Endothelial cell of umbilical vein (primary cell): Measurements from ENCODE around the gene UEVLD. TPM values are rescaled to one million over a fixed set of nuclear protein-coding genes. Genes with fewer than 3 reads are reported as not detected.

Experiments used
- BruUV-seq: library from RNA; stranded (reverse); fragments of 400-500 nt; replicated peaks from 2 replicates; lab custom pipeline; 2021; lab: Mats Ljungman, UMichigan
- CTCF ChIA-PET: fragments of 300-600, 350-600 bp; sonication (Branson Sonifier 250); formaldehyde crosslinking; loops from one replicate; lab custom pipeline; 2021; ENCODE audit warnings: antibody characterized with exemption, inconsistent platforms; lab: Charles Lee
- POLR2A ChIA-PET: fragments of 300-600, 350-600 bp; sonication (Branson Sonifier 250); formaldehyde crosslinking; loops from one replicate; lab custom pipeline; 2021; ENCODE audit warnings: antibody characterized with exemption, inconsistent platforms; lab: Charles Lee
- DNase-seq: peaks from one replicate; pipeline ENCODE4 v3.0.0-alpha.2; 2011; ENCODE audit warnings: low read depth, low spot score
- FAIRE-seq: peaks from 2 replicates; lab custom pipeline; 2011; peaks lifted over from hg19 to GRCh38; lab: Jason Lieb, UNC
- H2AFZ ChIP-seq: 2 replicates; pipeline ENCODE4 v1.6.0; 2012; ENCODE audit warnings: low read depth, low read length, control low read depth, inconsistent platforms
- H3K27ac ChIP-seq: 2 replicates; pipeline ENCODE4 v1.5.1; 2011; ENCODE audit warnings: low read depth, mild to moderate bottlenecking, control low read depth, low read length, moderate library complexity; ENCODE audit not compliant: insufficient read depth
- H3K27me3 ChIP-seq, 2 experiments: 2 replicates each; pipeline versions ENCODE4 v1.6.0 to v1.6.1; 2011; ENCODE audit warnings: low read length in 2 of 2, mixed read lengths in 1 of 2; ENCODE audit not compliant: control insufficient read depth in 2 of 2, insufficient read depth in 2 of 2
- H3K36me3 ChIP-seq, 2 experiments: 2 replicates in 1 of 2; 3 replicates in 1 of 2; pipeline ENCODE4 v1.5.1; 2011; ENCODE audit warnings: low read length in 2 of 2, mild to moderate bottlenecking in 1 of 2, moderate library complexity in 1 of 2; ENCODE audit not compliant: control insufficient read depth in 2 of 2, insufficient read depth in 2 of 2; ENCODE audit errors: extremely low read depth in 1 of 2
- H3K4me1 ChIP-seq: 3 replicates; pipeline ENCODE4 v1.5.1; 2011; ENCODE audit warnings: mild to moderate bottlenecking, low read length; ENCODE audit not compliant: control insufficient read depth, insufficient read depth; ENCODE audit errors: extremely low read depth
- H3K4me2 ChIP-seq: 2 replicates; pipeline ENCODE4 v1.6.1; 2011; ENCODE audit warnings: low read length, control low read depth, mixed read lengths; ENCODE audit not compliant: insufficient read depth
- H3K4me3 ChIP-seq, 3 experiments: fragments of 200-600 bp in 1 of 3; sonication (generic), shearing (Covaris generic) in 1 of 3; replicated peaks in 1 of 3; 2 replicates each; pipeline ENCODE4 v1.5.1; 2011 to 2016; ENCODE audit warnings: control low read depth in 3 of 3, low read length in 3 of 3, mild to moderate bottlenecking in 2 of 3, inconsistent platforms in 1 of 3, low read depth in 1 of 3, moderate library complexity in 1 of 3; ENCODE audit not compliant: insufficient read depth in 1 of 3
- H3K79me2 ChIP-seq: 2 replicates; pipeline ENCODE4 v1.6.0; 2012; ENCODE audit warnings: low read length, inconsistent platforms; ENCODE audit not compliant: control insufficient read depth, insufficient read depth
- H3K9ac ChIP-seq: replicated peaks from 2 replicates; pipeline ENCODE3; 2011; ENCODE audit warnings: low read length, control low read depth; ENCODE audit not compliant: insufficient read depth; ENCODE audit errors: extremely low read depth
- H3K9me1 ChIP-seq: replicated peaks from 3 replicates; pipeline ENCODE4 v1.6.0; 2011; ENCODE audit warnings: mild to moderate bottlenecking, low read length; ENCODE audit not compliant: control insufficient read depth, insufficient read depth; ENCODE audit errors: extremely low read depth
- H3K9me3 ChIP-seq: replicated peaks from 2 replicates; pipeline ENCODE4 v1.5.1; 2012; ENCODE audit warnings: low read length, inconsistent platforms; ENCODE audit not compliant: control insufficient read depth, insufficient read depth
- H4K20me1 ChIP-seq: replicated peaks from 2 replicates; pipeline ENCODE3; 2011; ENCODE audit warnings: mild to moderate bottlenecking, low read length; ENCODE audit not compliant: control insufficient read depth, insufficient read depth; ENCODE audit errors: extremely low read depth
- CTCF ChIP-seq, 2 donors: IDR thresholded peaks; 1 replicate in 1 of 2; 2 replicates in 1 of 2; pipeline ENCODE4 v1.5.1; 2011; ENCODE audit warnings: low read length in 2 of 2, mild to moderate bottlenecking in 2 of 2, moderate library complexity in 2 of 2, control low read depth in 1 of 2, inconsistent platforms in 1 of 2, low read depth in 1 of 2; ENCODE audit not compliant: insufficient read depth in 1 of 2; ENCODE audit errors: extremely low read depth in 1 of 2
- EZH2 ChIP-seq: IDR thresholded peaks from 2 replicates; pipeline ENCODE4 v1.6.1; 2012; ENCODE audit warnings: borderline replicate concordance, low read depth, mild to moderate bottlenecking, moderate library complexity, low read length, inconsistent platforms; ENCODE audit not compliant: severe bottlenecking
- FOS ChIP-seq: IDR thresholded peaks from 2 replicates; pipeline ENCODE4 v1.6.1; 2011; ENCODE audit warnings: mild to moderate bottlenecking, low read length, moderate library complexity, borderline replicate concordance; ENCODE audit not compliant: insufficient read depth
- GATA2 ChIP-seq: IDR thresholded peaks from 2 replicates; pipeline ENCODE4 v1.7.0; 2011; ENCODE audit warnings: low read depth, mild to moderate bottlenecking, moderate library complexity, mixed read lengths, low read length; ENCODE audit not compliant: insufficient read length, insufficient read depth
- JUN ChIP-seq: IDR thresholded peaks from 2 replicates; pipeline ENCODE4 v1.6.1; 2011; ENCODE audit warnings: borderline replicate concordance, low read depth; ENCODE audit not compliant: insufficient read length, insufficient read depth
- MAX ChIP-seq: IDR thresholded peaks from 2 replicates; pipeline ENCODE4 v1.6.1; 2011; ENCODE audit not compliant: insufficient read depth, insufficient read length
- MYC ChIP-seq: IDR thresholded peaks from one replicate; pipeline ENCODE4 v1.6.1; 2011; ENCODE audit warnings: mild to moderate bottlenecking, low read depth, low read length
- POLR2A ChIP-seq: IDR thresholded peaks from 2 replicates; pipeline ENCODE4 v1.6.1; 2012; ENCODE audit warnings: low read depth, mild to moderate bottlenecking, control low read depth, low read length
- POLR2AphosphoS5 ChIP-seq: IDR thresholded peaks from 2 replicates; pipeline ENCODE4 v1.6.1; 2012; ENCODE audit warnings: low read depth, mild to moderate bottlenecking, control low read depth, low read length, moderate library complexity; ENCODE audit not compliant: insufficient read depth
- dilution Hi-C: fragments of 300-500 bp; cut with MboI; formaldehyde crosslinking; loops from one replicate; pipeline ENCODE4 v1.15.0; 2019; ENCODE audit warnings: low sequenced_read_pairs; ENCODE audit not compliant: extremely low pct_ligation_motif_present
- intact Hi-C: fragments of 100-400 bp; cut with micrococcal nuclease; formaldehyde crosslinking; loops from one replicate; pipeline ENCODE4 v1.10.0; 2022
- polyA plus RNA-seq, 4 experiments: library from polyadenylated mRNA; depleted of rRNA in 3 of 4; stranded (reverse) in 3 of 4; unstranded in 1 of 4; fragments of >200 nt; gene quantifications; 2 replicates each; pipeline versions ENCODE4 v1.2.1 to v1.2.3, GENCODE V29; 2011 to 2012; ENCODE audit warnings: missing spikeins in 1 of 4
- total RNA-seq: library from RNA; stranded (reverse); gene quantifications from 2 replicates; pipeline ENCODE4 v1.2.3, GENCODE V29; 2021

The UEVLD gene
- total and polyA plus RNA-seq, 2 donors (not counting 3 experiments of a cell fraction or from before 2014, with no cell fraction given): 9.2 to 19.1 TPM

GRCh38 chr11:18578975-18579598 is 9.4 kb downstream of the UEVLD start:
- no peaks in the 10 kb centered on the region for H3K27me3 ChIP-seq
- intact Hi-C loops: loop anchor here (5.0 kb wide), 1 partner anchor 1803 kb away; no protein-coding TSS in a partner anchor
- no peaks in the 10 kb centered on the region for H3K9me3 ChIP-seq
- dilution Hi-C loops: no loop called here
- no peaks in the 10 kb centered on the region for H4K20me1 ChIP-seq
- H3K79me2 ChIP-seq: peaks cover 2% of the 10 kb centered on the region
- no peaks in the 10 kb centered on the region for H3K36me3 ChIP-seq
- H3K9ac ChIP-seq: no peak overlapping the region
- no peak overlapping the region for H3K4me2 ChIP-seq
- TF ChIP-seq CTCF (IDR thresholded peaks at IDR 0.05; ENCODE audit: extremely low read depth in 1 of 2, insufficient read depth in 1 of 2, low read depth in 1 of 2, low read length in 2 of 2): no peak
- no peak overlapping the region for H2AFZ ChIP-seq
- peak; percentile 70 for FAIRE-seq
- H3K27ac ChIP-seq: no peak overlapping the region
- no TSS peak for BruUV-seq
- H3K4me3 ChIP-seq: no peak overlapping the region
- CTCF ChIA-PET: interaction anchor here (1.3 to 2.3 kb wide), 4 partner anchors 9 to 185 kb away, joined by 3 to 6 read pairs (median 4); no protein-coding TSS in a partner anchor
- H3K4me1 ChIP-seq: peaks cover 5% of the 10 kb centered on the region
- no peaks in the 10 kb centered on the region for H3K9me1 ChIP-seq
- no peak for DNase-seq
- POLR2A ChIA-PET: no interaction called here

- H3K36me3 ChIP-seq: no peaks in the 10 kb centered on the region
- dilution Hi-C loops: no loop called here
- no peak overlapping the region for H2AFZ ChIP-seq
- no peaks in the 10 kb centered on the region for H3K27me3 ChIP-seq
- POLR2A ChIA-PET: no interaction called here
- no peaks in the 10 kb centered on the region for H3K9me1 ChIP-seq
- H3K4me1 ChIP-seq: peaks cover 12% of the 10 kb centered on the region
- no peak for FAIRE-seq
- CTCF ChIA-PET: no interaction called here
- H3K9ac ChIP-seq: no peak overlapping the region
- H3K27ac ChIP-seq: no peak overlapping the region
- H3K4me2 ChIP-seq: no peak overlapping the region
- no peaks in the 10 kb centered on the region for H4K20me1 ChIP-seq
- H3K4me3 ChIP-seq: no peak overlapping the region
- H3K9me3 ChIP-seq: no peaks in the 10 kb centered on the region
- intact Hi-C loops: loop anchor here (5.0 kb wide), 1 partner anchor 1807 kb away; no protein-coding TSS in a partner anchor
- peak; percentile 67 for DNase-seq
- H3K79me2 ChIP-seq: no peaks in the 10 kb centered on the region
- no peak for TF ChIP-seq FOS
- no peak for TF ChIP-seq MYC
- TF ChIP-seq POLR2A: no peak
- TF ChIP-seq CTCF (IDR thresholded peaks at IDR 0.05; ENCODE audit: extremely low read depth in 1 of 2, insufficient read depth in 1 of 2, low read depth in 1 of 2, low read length in 2 of 2): no peak
- no peak for TF ChIP-seq GATA2
- TF ChIP-seq JUN: no peak
- TF ChIP-seq POLR2AphosphoS5: no peak
- no peak for TF ChIP-seq MAX
- TF ChIP-seq EZH2: no peak
- no TSS peak for BruUV-seq
Observed at GRCh38 chr11:18575361-18575760, 13.2 kb downstream of the UEVLD start.
